GM19328 (cell line): Measurements from ENCODE around the gene CORO1C.
A peak's percentile ranks its signal among the peaks of the same experiment; 100 is the strongest.
"Not testable (repeated sequence)": the region's sequence is repeated elsewhere in the genome, so short reads cannot be mapped to it uniquely, and the experiment has no call there.

Experiments
- ATAC-seq: cut with Tn5 transposase; IDR thresholded peaks from one replicate; pipeline ENCODE4 v1.9.1; 2021; ENCODE audit warnings: mild to moderate bottlenecking, moderate library complexity; ENCODE audit not compliant: unreplicated experiment

Gene CORO1C

GRCh38 chr12:108638141-108638827 lies 93.0 kb downstream of the CORO1C start:
- no peak for ATAC-seq

DNA sequence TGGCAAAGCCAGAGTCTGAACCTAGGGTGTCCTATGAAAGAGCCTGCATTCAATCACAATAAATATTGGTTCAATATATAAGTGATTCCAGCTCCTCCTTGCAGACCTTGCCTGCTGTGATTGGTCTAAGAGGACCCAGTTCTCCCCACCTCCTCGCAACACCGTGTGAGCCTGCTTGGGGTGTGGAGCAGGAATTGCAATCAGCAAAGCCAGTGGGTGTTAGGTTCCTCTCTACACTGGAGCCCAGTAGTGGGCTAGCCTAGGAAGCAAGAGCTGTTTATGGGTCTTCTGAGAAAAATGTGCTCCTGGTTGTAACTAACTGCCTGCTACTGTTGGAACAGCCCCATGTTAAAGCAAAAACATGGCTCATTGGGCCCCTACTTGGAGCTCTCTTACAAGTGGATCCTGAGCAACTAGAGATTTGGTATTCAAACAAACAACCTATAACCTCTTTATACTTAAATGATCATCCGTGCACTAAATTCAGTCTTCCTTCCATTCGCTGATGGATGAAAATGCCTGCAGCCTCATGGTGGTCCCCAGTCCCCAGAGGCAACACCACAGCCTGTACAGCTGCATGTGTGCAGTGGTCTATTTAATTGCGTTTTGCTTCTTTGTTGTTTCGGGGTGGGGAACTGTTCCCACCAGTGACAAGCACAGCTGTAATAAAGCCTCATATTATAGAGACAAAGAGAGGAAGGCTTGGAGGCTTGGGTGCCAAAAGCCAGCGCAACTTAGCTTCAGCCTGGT lies 93.9 kb downstream of the CORO1C start:
- no peak for ATAC-seq

DNA sequence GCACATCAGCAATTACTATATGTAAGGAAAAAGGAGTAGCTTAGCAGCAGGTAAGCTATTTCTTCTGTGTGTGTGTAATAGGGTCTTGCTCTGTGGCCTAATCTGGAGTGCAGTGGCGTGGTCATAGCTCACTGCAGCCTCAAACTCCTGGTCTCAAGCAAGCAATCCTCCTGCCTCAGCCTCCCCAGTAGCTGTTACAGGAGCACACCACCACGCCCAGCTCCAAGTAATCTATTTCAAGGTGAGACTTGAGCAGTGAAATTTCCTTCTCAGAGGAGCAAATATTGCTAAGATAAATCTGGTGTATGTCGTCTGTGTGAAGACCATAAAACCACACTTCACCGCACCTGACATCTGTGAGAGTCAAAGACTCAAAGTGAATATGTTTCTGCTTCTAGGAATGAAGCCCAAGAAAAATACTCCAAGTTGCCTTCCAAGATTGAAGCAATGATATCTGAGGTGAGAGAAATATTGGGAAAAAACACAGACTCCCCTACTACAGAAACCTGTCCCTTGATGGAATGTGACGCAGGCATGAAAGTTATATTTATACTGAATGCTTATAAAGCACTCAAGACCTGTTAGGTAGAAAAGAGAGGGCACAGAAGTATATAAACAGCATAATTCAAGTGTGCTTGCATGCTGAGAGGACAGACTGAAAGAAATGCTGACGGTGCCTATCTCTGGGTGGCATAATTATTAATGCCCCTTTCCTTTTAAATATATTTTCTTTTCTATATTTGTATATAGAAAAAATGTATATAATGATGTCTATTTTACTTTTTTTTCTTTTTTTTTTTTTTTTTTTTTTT lies 95.1 kb downstream of the CORO1C start:
- no peak for ATAC-seq

- ATAC-seq = peak; percentile 40
These were observed 95.9 kb downstream of the CORO1C start for GRCh38 chr12:108635201-108635996.

GRCh38 chr12:108634341-108634751 lies 97.0 kb downstream of the CORO1C start:
- ATAC-seq = no peak

DNA sequence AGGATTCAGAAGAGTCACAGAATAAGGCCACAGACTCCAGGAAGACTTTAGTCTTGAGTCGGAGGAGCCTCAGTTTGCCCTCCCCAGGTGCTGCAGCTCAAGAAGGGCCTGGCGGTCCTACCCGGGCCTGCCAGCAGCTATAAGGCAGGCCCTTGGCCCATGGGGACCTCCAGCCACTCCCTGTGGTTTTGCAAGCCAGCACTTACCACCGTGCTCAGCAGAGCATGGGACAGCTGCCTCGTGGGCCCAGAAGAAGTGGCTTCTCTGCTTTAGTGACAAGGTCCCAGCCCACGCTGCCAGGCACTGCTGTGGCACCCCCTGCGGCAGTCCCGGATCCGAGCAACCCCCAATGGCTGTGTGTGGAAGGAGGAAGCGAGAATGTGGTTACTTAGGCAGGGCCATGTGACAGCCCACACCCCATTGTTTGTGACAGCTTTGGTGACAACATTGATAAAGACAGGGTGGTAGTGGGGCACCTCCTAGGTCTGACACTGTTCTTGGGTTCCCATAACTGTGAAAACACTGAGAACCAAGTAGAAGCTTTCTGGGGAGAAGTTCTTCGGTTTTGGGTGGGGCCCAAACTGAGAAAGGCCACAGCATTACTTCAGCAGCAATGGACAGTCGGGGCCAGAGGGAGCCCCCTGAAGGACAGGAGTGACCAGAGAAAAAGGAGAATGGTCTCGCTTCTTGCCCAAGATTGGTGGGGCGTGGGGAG lies 97.6 kb downstream of the CORO1C start, which contains the start of gene SELPLG:
Gene SELPLG (minus strand): TSS at position 361 of the 715 bp plus-strand sequence. CDS start 9,587 bp downstream, outside the sequence.
- peak; percentile 46 for ATAC-seq

DNA sequence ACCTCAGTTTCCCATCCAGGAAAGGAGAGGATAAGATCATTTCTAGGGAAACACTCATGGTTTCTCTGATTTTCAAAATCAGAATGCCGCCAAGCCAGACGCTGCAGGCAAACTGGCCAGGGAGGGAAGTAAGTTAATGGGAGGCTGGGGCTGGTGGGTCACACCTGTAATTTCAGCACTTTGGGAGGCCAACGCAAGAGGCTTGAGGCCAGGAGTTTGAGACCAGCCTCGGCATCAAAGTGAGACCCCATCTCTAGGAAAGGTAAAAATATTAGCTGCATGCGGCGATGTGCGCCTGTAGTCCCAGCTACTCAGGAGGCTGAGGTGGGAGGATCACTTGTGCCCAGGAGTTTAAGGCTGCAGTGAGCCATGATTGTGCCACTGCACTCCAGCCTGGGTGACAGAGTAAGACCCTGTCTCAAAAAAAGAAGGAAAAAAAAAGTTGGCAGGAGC lies 98.2 kb downstream of the CORO1C start:
- no peak for ATAC-seq

- not testable (repeated sequence) for ATAC-seq
These were observed 100.1 kb downstream of the CORO1C start for GRCh38 chr12:108631261-108631660.

DNA sequence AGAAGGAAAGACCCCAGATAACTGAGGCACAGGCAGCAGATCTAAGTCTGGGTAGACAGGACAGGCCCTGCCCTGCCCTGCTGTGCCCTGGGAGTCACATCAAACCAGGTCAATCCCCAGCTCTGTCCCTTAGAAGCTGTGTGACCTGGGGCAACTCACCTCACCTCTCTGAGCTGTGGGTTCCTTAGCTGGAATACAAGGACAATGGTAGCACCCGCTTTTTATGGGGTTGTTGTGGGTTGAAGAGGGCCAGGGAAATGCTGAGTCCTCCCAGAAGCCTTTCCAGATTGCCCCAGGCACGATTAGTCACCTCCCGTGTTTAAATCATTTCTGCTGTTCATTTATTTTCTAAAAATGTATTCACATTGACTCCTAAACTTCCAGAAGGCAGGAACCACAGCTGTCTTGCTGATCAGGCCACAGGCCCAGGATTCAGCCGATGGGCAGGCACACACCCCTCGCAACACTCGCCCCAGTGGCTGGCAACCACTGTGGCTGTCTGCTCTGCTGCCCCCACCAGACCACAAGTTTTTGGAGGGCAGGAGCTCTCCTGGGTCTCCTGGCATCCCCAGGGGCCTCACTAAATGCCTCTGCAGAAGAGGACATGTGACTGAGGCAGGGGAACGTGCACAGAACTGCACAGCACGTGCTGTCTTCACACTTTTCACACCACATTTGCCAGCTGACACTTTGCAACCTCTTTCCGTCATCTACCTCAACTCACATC lies 100.7 kb downstream of the CORO1C start:
- ATAC-seq = no peak

- ATAC-seq = no peak
These were observed 101.4 kb downstream of the CORO1C start for GRCh38 chr12:108629824-108630476.

- ATAC-seq = no peak
These were observed 102.2 kb downstream of the CORO1C start for GRCh38 chr12:108629151-108629550.

GRCh38 chr12:108627134-108627920 lies 104.0 kb downstream of the CORO1C start:
- no peak for ATAC-seq

DNA sequence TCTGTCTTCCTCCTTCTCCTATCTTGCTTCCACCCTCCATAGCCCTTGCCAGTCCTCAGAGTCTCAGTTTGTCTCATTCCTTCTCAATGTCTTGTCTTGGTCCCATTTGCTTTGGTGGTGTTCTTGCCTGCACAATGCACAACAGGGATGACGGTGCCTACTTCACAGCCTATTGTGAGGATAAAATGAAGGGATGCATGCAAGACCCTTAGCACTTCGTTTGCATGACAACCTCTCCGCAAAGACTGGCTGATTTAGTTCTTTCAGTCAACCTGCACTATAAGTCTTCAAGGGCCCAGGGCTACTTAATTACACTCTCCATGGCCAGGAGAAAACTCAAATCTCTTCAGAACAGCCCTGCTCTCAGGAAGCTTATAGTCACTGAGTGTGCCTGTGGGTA lies 106.1 kb downstream of the CORO1C start:
- no peak for ATAC-seq

DNA sequence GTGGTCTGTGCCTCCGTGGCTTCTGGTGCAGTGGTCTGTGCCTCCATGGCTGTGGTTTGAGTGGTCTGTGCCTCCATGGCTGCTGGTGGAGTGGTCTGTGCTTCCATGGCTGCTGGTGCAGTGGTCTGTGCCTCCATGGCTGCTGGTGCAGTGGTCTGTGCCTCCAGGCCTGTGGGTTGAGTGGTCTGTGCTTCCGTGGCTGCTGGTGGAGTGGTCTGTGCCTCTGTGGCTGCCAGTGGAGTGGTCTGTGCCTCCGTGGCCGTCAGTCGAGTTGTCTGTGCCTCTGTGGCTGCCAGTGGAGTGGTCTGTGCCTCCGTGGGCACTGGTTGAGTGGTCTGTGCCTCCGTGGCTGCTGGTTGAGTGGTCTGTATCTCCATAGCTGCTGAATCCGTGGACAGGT lies 107.7 kb downstream of the CORO1C start:
- no peak for ATAC-seq

DNA sequence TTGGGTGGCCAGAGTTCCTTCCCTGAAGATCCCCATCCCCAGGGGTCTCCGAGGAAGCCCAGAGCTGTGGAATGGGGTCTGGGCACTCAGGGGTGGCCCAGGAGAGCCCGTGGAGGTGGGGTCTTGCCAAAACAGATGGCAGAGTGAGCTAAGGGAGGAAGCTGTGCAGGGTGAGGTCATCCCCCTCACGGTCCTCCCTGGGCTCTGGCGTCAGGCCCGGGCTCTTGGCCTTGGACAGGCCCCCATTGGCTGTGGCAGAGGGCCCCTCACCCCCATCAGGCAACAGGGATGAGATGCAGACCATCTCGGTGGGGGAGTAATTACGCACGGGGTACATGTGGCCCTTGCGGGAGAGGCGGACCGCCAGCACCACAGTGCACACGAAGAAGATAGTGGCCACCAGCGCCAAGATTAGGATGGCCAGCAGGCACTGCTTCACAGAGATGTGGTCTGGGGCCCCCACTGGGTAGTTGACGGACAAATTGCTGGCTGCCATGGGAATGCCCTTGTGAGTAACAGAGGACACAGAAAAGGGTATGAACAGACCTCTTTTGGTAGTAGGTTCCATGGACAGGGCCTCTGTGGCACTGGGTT lies 108.3 kb downstream of the CORO1C start:
- ATAC-seq = no peak

- no peak for ATAC-seq
These were observed 108.9 kb downstream of the CORO1C start for GRCh38 chr12:108622421-108622820.

DNA sequence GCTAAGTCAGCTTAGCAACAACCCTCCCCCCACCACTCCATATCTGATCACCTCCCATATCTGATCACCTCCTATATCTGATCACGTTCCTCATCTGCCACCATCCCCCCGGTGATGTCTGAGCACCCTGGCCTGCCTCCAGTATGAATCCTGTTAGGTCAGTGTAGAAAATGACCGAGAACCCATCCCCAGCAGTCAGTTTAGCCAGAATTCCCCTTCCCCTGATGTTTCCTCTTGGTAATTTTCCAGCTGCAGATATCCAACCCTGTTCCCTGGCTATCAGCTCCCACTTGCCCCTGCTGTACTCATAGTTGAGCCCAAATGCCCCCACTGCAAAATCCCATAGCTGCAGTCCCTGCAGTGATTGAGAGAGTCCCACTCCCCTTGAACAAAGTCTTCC lies 110.2 kb downstream of the CORO1C start:
- ATAC-seq = no peak
